C1 segment of cervical spinal cord (tissue), 14 donors: Measurements from ENCODE around the gene DYNC2I2.
"Not testable (repeated sequence)": the region's sequence is repeated elsewhere in the genome, so short reads cannot be mapped to it uniquely, and the experiment has no call there.

ENCODE experiments used
- DNase-seq, 14 donors: peaks; one replicate each; lab custom pipeline; 2025; lab: John Stamatoyannopoulos, UW

DYNC2I2 gene

GRCh38 chr9:128685636-128686489 is 29.2 kb upstream of the DYNC2I2 start:
- peak in 2 of 14 donors; percentile 2 to 5 for DNase-seq

GRCh38 chr9:128684325-128685199 is 27.9 kb upstream of the DYNC2I2 start:
- DNase-seq, result peak in 7 of 14 donors; percentile 34 to 65 (median 46)

- peak in 2 of 14 donors; percentile 36 to 65 for DNase-seq
Observed at GRCh38 chr9:128684065-128684324, 27.3 kb upstream of the DYNC2I2 start.

DNA sequence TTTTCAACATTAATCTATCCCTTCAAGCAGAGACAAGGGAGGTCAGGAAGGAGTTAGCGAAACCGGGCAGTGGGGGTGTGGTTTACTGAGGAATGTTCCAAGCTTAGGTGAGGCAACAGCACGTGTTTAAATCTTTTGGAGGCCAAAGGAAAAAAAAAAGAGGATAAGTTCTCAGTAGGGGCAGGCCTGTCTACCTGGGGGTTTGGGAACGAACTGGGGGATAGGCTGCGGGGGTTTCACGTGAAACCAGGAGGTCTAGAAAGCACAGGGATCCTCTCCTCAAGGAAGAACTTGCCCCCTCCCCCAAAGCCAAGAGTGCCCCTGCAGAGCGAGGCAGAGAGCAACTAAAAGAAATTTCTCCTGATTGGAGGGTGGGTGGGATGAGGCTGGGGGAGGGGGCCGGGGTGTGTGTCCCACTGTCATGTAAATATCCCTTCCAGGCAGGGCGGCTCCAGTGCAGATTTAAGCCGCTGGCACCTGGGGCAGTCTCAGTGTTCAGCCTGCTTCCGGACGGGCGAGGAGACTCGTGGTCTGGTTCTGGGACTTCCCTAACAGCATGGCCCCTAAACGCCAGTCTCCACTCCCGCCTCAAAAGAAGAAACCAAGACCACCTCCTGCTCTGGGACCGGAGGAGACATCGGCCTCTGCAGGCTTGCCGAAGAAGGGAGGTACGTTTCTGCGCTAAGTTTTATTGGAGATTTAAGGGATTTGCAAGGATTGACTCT is 26.9 kb upstream of the DYNC2I2 start:
- peak in 5 of 14 donors; percentile 7 to 33 (median 16) for DNase-seq

GRCh38 chr9:128677794-128678193 is 21.1 kb upstream of the DYNC2I2 start:
- no peak for DNase-seq

- no peak for DNase-seq
Observed at GRCh38 chr9:128675382-128675781, 18.7 kb upstream of the DYNC2I2 start.

DNA sequence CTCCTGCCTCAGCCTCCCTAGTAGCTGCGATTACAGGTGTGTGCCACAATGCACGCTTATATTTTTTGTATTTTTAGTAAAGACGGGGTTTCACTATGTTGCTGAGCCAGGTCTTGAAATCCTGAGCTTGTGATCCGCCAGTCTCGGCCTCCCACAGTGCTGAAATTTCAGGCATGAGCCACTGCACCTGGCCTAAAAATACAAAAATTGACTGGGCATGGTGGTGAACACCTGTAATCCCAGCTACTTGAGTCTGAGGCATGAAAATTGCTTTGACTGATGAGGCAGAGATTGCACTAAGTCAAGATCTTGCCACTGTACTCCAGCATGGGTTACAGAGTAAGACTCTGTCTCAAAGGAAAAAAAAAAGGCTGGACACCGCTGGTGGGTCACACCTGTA is 13.1 kb upstream of the DYNC2I2 start:
- no peak for DNase-seq

GRCh38 chr9:128666481-128666941 is 9.9 kb upstream of the DYNC2I2 start:
- DNase-seq, result not testable (repeated sequence)

- DNase-seq, result no peak
Observed at GRCh38 chr9:128657796-128658195, 1.1 kb upstream of the DYNC2I2 start.

- DNase-seq, result no peak
Observed at GRCh38 chr9:128657344-128657704, 677 bp upstream of the DYNC2I2 start.

GRCh38 chr9:128654481-128654880 is 2.2 kb downstream of the DYNC2I2 start:
- DNase-seq, result no peak

- no peak for DNase-seq
Observed at GRCh38 chr9:128653908-128654307, 2.7 kb downstream of the DYNC2I2 start.

DNA sequence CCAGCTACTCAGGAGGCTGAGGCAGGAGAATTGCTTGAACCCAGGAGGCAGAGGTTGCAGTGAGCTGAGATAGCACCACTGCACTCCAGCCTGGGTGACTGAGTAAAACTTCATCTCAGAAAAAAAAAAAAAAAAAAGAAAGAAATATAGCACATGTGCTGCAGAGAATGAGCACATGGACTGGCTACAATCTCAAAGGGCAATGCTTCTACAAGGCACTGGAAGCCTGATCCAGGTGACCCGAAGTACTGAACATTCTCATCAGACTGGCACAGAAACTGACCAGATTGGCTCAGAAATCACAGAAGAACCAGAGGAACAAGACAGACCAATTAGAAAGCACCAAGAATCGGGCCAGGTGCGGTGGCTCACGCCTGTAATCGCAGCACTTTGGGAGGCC is 4.8 kb downstream of the DYNC2I2 start:
- DNase-seq, result no peak

GRCh38 chr9:128648206-128648605 is 8.4 kb downstream of the DYNC2I2 start:
- DNase-seq, result not testable (repeated sequence)

GRCh38 chr9:128643519-128644300 is 12.9 kb downstream of the DYNC2I2 start:
- DNase-seq, result no peak

- no peak for DNase-seq
Observed at GRCh38 chr9:128642675-128643245, 13.9 kb downstream of the DYNC2I2 start.

DNA sequence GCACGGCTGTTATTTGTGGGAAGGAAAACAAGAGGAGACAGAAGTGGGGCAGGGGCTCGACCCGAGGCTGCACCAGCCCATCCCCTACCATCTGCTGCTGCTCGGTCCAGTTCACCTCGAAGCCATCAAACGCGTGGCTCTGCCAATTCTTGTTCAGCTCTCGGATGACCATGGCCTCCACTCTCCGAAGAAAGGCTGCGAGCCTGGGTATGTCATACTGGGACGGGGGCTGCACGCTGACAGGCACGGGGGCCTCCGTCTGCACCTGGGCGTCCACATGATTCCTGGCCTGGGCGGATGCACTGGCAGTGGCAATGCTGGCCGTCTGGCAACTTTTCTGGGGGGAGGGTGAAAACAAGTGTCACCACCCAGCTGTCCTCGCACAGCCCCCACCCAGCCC is 16.0 kb downstream of the DYNC2I2 start:
- DNase-seq, result no peak

DNA sequence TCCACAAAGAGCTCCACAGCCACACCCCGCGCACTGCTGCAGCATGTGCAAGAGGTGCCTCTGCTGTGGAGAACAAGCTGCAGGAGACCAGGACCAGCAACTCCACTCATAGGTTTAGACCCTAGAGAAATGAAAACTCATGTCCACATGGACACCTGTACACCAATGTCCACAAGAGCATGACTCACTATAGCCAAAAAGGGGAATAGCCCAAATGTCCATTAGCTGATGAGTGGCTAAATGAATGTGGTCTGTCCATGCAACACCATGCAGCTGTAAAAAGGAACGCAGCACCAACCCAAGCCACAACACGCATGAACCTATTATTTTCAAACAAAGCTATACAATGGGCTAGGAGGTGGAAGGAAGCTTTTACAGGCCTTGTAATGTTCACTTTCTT is 18.1 kb downstream of the DYNC2I2 start:
- no peak for DNase-seq

- peak in 1 of 14 donors; percentile 7 for DNase-seq
Observed at GRCh38 chr9:128637656-128638055, 19.0 kb downstream of the DYNC2I2 start.

- no peak for DNase-seq
Observed at GRCh38 chr9:128636556-128637530, 19.8 kb downstream of the DYNC2I2 start.
